22Rv1 (cell line): Measurements from ENCODE around the gene DYNLL2.
"Not testable (repeated sequence)": the region's sequence is repeated elsewhere in the genome, so short reads cannot be mapped to it uniquely, and the experiment has no call there.

Experiments
- H3K27ac ChIP-seq: fragments of 450-650 bp; 2 replicates; pipeline ENCODE4 v1.5.1; 2017
- CTCF ChIP-seq: fragments of 450-650 bp; IDR thresholded peaks from 2 replicates; pipeline ENCODE4 v1.5.1; 2017; ENCODE audit warnings: mild to moderate bottlenecking
- ZFX ChIP-seq: fragments of 450-650 bp; IDR thresholded peaks from 2 replicates; pipeline ENCODE4 v1.6.1; 2017; ENCODE audit warnings: antibody characterized with exemption, borderline replicate concordance

DYNLL2 gene

DNA sequence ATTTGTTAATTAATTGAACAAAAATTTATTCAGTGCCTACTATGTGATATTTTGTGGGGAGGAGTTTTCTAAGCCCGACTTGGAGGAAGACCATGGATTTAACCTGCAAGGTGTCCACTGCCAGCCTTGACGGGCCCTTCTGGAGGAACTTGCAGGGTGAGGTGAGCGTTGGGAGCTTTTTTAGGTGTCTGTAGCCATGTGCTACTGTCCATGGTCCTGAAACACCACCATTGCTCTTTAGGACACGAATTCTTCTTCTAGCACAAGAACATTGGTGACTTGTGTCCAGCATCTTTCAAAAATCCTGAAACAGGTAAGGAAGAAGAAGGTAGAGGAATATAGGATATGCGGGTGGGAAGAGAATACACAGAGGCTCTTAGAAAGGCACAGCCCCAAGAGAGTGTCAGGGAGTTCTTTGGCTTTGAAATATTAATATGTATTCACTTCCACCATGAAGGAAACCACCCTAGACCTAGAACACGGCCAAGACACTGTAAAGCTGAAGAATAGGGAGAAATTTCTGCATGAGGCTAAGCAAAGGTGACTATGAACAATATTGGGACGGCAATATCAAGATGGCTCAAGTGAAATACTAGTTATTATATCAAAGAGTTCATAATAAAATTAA lies 37.1 kb downstream of the DYNLL2 start:
- H3K27ac ChIP-seq, result no peak overlapping the region
- TF ChIP-seq ZFX (no peak), CTCF (no peak)

GRCh38 chr17:58121925-58122324 lies 38.7 kb downstream of the DYNLL2 start:
- no peak overlapping the region for H3K27ac ChIP-seq
- TF ChIP-seq CTCF (peak; percentile 54), ZFX (no peak)

DNA sequence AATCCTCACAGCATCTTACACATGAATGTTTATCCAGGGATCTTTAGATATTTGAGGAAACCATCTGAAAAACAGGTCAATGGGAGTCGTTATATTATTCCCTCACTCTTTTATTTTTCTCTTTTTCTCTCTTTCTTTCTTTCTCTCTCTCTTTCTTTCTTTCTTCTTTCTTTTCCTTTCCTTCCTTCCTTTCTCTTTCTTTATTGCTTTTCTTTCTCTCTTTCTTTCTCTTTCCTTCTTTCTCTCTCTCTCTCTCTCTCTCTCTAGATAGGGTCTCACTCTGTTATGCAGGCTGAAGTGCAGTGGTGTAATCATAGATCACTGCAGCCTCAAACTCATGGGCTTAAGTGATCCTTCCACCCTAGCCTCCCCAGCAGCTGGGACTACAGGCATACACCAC lies 44.6 kb downstream of the DYNLL2 start:
- TF ChIP-seq CTCF (no peak), ZFX (no peak)

DNA sequence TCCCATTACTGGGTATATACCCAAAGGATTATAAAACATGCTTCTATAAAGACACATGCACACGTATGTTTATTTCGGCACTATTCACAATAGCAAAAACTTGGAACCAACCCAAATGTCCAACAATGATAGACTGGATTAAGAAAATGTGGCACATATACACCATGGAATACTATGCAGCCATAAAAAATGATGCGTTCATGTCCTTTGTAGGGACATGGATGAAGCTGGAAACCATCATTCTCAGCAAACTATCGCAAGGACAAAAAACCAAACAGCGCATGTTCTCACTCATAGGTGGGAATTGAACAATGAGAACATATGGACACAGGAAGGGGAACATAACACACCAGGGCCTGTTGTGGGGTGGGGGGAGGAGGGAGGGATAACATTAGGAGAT lies 49.5 kb downstream of the DYNLL2 start:
- not testable (repeated sequence) for H3K27ac ChIP-seq

More for the DNA sequence above, 44.6 kb downstream of the DYNLL2 start:
- H3K27ac ChIP-seq, result no peak overlapping the region

- H3K27ac ChIP-seq, result no peak overlapping the region
- no peak for TF ChIP-seq ZFX
- TF ChIP-seq CTCF, result peak; percentile 83
These were observed 53.6 kb downstream of the DYNLL2 start for GRCh38 chr17:58136669-58137279.

GRCh38 chr17:58141505-58141904 lies 58.3 kb downstream of the DYNLL2 start:
- no peak for TF ChIP-seq CTCF
- no peak for TF ChIP-seq ZFX
- no peak overlapping the region for H3K27ac ChIP-seq

DNA sequence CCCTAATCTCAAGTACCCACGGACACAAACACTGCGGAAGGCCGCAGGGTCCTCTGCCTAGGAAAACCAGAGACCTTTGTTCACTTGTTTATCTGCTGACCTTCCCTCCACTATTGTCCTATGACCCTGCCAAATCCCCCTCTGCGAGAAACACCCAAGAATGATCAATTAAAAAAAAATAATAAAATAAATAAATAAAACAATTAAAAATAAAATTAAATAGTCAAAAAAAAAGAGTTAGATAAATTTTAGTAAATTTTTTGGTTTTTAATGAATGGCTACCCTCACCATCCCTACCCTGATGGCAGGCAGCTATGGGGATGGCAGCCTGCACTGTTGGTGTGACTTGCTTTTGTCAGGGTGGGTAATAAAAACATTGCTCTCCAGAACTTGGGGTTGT lies 60.1 kb downstream of the DYNLL2 start:
- H3K27ac ChIP-seq, result not testable (repeated sequence)

GRCh38 chr17:58144801-58145200 lies 61.6 kb downstream of the DYNLL2 start:
- no peak for TF ChIP-seq ZFX
- no peak overlapping the region for H3K27ac ChIP-seq
